ENCODE results near the gene RXRA.

Gene RXRA

DNA sequence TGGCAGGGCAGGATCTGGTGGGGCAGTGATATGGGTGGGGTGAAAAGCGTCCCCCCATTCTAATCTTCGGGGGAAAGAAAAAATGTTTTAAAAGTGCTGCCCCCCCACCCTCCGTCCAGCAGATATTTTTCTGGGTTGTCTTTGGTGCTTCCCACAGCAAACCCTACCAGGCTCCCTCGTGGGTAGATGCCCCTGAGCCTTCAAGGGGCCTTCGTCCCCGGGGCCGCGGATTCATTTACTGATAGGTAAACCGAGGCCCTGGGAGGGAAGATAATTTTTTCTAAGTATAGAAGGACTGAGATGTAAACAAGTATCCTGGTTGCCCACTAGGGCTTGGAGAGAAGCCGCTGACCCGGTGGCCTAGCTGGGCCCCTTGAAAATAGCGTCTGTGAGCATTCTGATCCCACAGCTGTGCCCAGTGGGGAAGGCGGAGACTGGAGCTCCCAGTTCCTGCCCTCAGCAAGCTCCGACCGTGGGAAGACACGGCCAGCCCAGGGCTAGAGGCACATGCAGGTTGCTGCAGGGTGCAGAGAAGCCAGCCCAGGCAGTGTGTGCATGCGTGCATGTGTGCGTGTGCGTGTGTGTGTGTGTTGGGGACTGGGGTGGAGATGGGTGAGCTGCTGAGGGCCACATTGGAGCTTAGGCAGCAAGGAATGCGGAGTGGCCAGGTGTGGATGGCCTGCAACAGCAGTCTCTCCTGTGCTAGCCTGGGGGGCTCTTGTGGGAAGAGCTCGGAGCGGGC lies 6.0 kb upstream of the RXRA start:
- no peaks in the 10 kb centered on the region for H3K79me1 ChIP-seq (replicated peaks; ENCODE audit: low read length, poor library complexity, severe bottlenecking)
- H2BK15ac ChIP-seq (ENCODE audit: low read depth, poor library complexity, severe bottlenecking): no peak overlapping the region
- peak overlapping the region in 1 of 2 experiments; percentile 15 for H2BK12ac ChIP-seq (ENCODE audit: low read length in 2 of 2)
- peak overlapping the region in 1 of 2 experiments; percentile 91 for H3K14ac ChIP-seq (ENCODE audit: low read length in 2 of 2)
- H3K9me3 ChIP-seq (ENCODE audit: control insufficient read depth, low read length): no peaks in the 10 kb centered on the region
- no peak overlapping the region for H3K4me2 ChIP-seq (ENCODE audit: low read length, poor library complexity, severe bottlenecking)
- no peak overlapping the region for H3K27ac ChIP-seq (ENCODE audit: low read length, poor library complexity, severe bottlenecking)
- H4K8ac ChIP-seq (ENCODE audit: low read length): no peak overlapping the region
- H3K4me3 ChIP-seq (ENCODE audit: insufficient read depth in 1 of 2, low read depth in 1 of 2, low read length in 2 of 2): no peak overlapping the region
- H3K23ac ChIP-seq (ENCODE audit: low read length in 2 of 2): peak overlapping the region in 1 of 2 experiments; percentile 0
- H4K91ac ChIP-seq (ENCODE audit: low read length): peak overlapping the region; percentile 27
- no peak for DNase-seq
- peak overlapping the region in 1 of 2 experiments; percentile 52 for H3K18ac ChIP-seq (ENCODE audit: low read depth in 1 of 2, low read length in 2 of 2)
- 77% methylated on average over 22 of the region's 22 CpGs for WGBS
- H2BK120ac ChIP-seq (ENCODE audit: low read depth, low read length): peak overlapping the region; percentile 27
- H3K27me3 ChIP-seq (ENCODE audit: control insufficient read depth in 1 of 2, insufficient read depth in 1 of 2, low read length in 2 of 2): no peaks in the 10 kb centered on the region
- peaks cover 41% of the 10 kb centered on the region for H3K4me1 ChIP-seq (ENCODE audit: control insufficient read depth, insufficient read depth, low read depth, low read length)
- H3K4ac ChIP-seq (ENCODE audit: low read depth in 1 of 2, low read length in 2 of 2): peak overlapping the region in 1 of 2 experiments; percentile 7
- no peak overlapping the region for H2BK5ac ChIP-seq (ENCODE audit: low read depth, low read length, poor library complexity, severe bottlenecking)
- no peaks in the 10 kb centered on the region for H3K36me3 ChIP-seq (ENCODE audit: control insufficient read depth in 1 of 2, insufficient read depth in 2 of 2, low read depth in 1 of 2, low read length in 2 of 2)
- no peak overlapping the region for H2AFZ ChIP-seq (ENCODE audit: low read depth, low read length)
- H2AK5ac ChIP-seq (ENCODE audit: low read length, severe bottlenecking): no peak overlapping the region
- no peak overlapping the region for H3K9ac ChIP-seq (ENCODE audit: low read length)

DNA sequence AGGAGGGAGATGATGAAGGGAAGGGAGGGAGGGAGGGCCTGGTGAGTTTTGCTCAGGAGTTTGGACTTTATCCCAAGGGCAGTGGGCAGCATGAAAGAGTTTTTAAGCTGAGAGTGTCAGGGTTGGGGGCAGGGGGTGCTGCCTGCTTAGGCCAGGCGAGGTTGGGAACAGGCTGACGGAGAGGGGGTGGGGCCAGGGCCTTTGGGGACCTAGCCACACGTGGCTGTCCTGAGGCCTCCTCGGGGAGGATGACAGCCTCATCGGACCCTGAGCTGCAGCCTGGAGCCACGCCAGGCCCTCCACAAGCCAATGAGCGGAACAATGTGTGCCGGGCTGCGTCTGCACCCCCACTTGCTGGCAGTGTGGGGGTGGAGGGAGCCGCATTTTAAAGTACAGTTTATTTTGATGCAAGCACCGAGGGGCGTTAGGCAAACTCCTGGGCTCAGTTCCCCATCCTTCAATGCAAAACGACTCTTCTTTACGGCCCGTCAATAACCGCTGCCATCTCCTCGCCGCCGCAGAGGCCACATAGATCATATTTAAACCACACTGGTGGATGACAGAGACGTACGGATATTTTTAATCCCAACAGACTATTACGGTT lies 5.3 kb upstream of the RXRA start:
- no peak overlapping the region for H2AK5ac ChIP-seq (ENCODE audit: low read length, severe bottlenecking)
- H3K79me1 ChIP-seq (replicated peaks; ENCODE audit: low read length, poor library complexity, severe bottlenecking): no peaks in the 10 kb centered on the region
- H3K27ac ChIP-seq (ENCODE audit: low read length, poor library complexity, severe bottlenecking): no peak overlapping the region
- H3K14ac ChIP-seq (ENCODE audit: low read length in 2 of 2): no peak overlapping the region
- H3K4me2 ChIP-seq (ENCODE audit: low read length, poor library complexity, severe bottlenecking): no peak overlapping the region
- no peak overlapping the region for H2AFZ ChIP-seq (ENCODE audit: low read depth, low read length)
- H4K91ac ChIP-seq (ENCODE audit: low read length): peak overlapping the region; percentile 54
- no peaks in the 10 kb centered on the region for H3K9me3 ChIP-seq (ENCODE audit: control insufficient read depth, low read length)
- H3K23ac ChIP-seq (ENCODE audit: low read length in 2 of 2): no peak overlapping the region
- H2BK15ac ChIP-seq (ENCODE audit: low read depth, poor library complexity, severe bottlenecking): no peak overlapping the region
- H3K4ac ChIP-seq (ENCODE audit: low read depth in 1 of 2, low read length in 2 of 2): no peak overlapping the region
- 72% methylated on average over 22 of the region's 22 CpGs for WGBS
- H4K8ac ChIP-seq (ENCODE audit: low read length): peak overlapping the region; percentile 66
- H2BK12ac ChIP-seq (ENCODE audit: low read length in 2 of 2): peak overlapping the region in 1 of 2 experiments; percentile 11
- H3K36me3 ChIP-seq (ENCODE audit: control insufficient read depth in 1 of 2, insufficient read depth in 2 of 2, low read depth in 1 of 2, low read length in 2 of 2): no peaks in the 10 kb centered on the region
- peaks cover 41% of the 10 kb centered on the region for H3K4me1 ChIP-seq (ENCODE audit: control insufficient read depth, insufficient read depth, low read depth, low read length)
- H2BK120ac ChIP-seq (ENCODE audit: low read depth, low read length): no peak overlapping the region
- H3K27me3 ChIP-seq (ENCODE audit: control insufficient read depth in 1 of 2, insufficient read depth in 1 of 2, low read length in 2 of 2): no peaks in the 10 kb centered on the region
- H3K18ac ChIP-seq (ENCODE audit: low read depth in 1 of 2, low read length in 2 of 2): peak overlapping the region in 1 of 2 experiments; percentile 14
- no peak overlapping the region for H3K4me3 ChIP-seq (ENCODE audit: insufficient read depth in 1 of 2, low read depth in 1 of 2, low read length in 2 of 2)
- no peak for DNase-seq
- H3K9ac ChIP-seq (ENCODE audit: low read length): no peak overlapping the region
- H2BK5ac ChIP-seq (ENCODE audit: low read depth, low read length, poor library complexity, severe bottlenecking): no peak overlapping the region

GRCh38 chr9:134321531-134321930 lies 4.7 kb upstream of the RXRA start:
- Histone ChIP-seq H2BK120ac (ENCODE audit: low read depth, low read length) (no peak overlapping the region), H4K8ac (ENCODE audit: low read length) (no peak overlapping the region), H4K91ac (ENCODE audit: low read length) (no peak overlapping the region), H3K79me1 (replicated peaks; ENCODE audit: low read length, poor library complexity, severe bottlenecking) (no peaks in the 10 kb centered on the region), H2BK5ac (ENCODE audit: low read depth, low read length, poor library complexity, severe bottlenecking) (no peak overlapping the region), H3K4me2 (ENCODE audit: low read length, poor library complexity, severe bottlenecking) (no peak overlapping the region), H3K27ac (ENCODE audit: low read length, poor library complexity, severe bottlenecking) (no peak overlapping the region), H2BK12ac (ENCODE audit: low read length in 2 of 2) (no peak overlapping the region), H3K9me3 (ENCODE audit: control insufficient read depth, low read length) (no peaks in the 10 kb centered on the region), H3K9ac (ENCODE audit: low read length) (no peak overlapping the region), H2AK5ac (ENCODE audit: low read length, severe bottlenecking) (no peak overlapping the region), H3K27me3 (ENCODE audit: control insufficient read depth in 1 of 2, insufficient read depth in 1 of 2, low read length in 2 of 2) (no peaks in the 10 kb centered on the region), H3K23ac (ENCODE audit: low read length in 2 of 2) (no peak overlapping the region), H3K4me3 (ENCODE audit: insufficient read depth in 1 of 2, low read depth in 1 of 2, low read length in 2 of 2) (no peak overlapping the region), H3K36me3 (ENCODE audit: control insufficient read depth in 1 of 2, insufficient read depth in 2 of 2, low read depth in 1 of 2, low read length in 2 of 2) (no peaks in the 10 kb centered on the region), H3K4me1 (ENCODE audit: control insufficient read depth, insufficient read depth, low read depth, low read length) (peaks cover 40% of the 10 kb centered on the region), H3K14ac (ENCODE audit: low read length in 2 of 2) (no peak overlapping the region), H2BK15ac (ENCODE audit: low read depth, poor library complexity, severe bottlenecking) (no peak overlapping the region), H3K18ac (ENCODE audit: low read depth in 1 of 2, low read length in 2 of 2) (no peak overlapping the region), H3K4ac (ENCODE audit: low read depth in 1 of 2, low read length in 2 of 2) (no peak overlapping the region), H2AFZ (ENCODE audit: low read depth, low read length) (no peak overlapping the region)
- DNase-seq: no peak
- 86% methylated on average over 6 of the region's 10 CpGs for WGBS

- H3K27me3 ChIP-seq (ENCODE audit: control insufficient read depth in 1 of 2, insufficient read depth in 1 of 2, low read length in 2 of 2): no peaks in the 10 kb centered on the region
- H2BK5ac ChIP-seq (ENCODE audit: low read depth, low read length, poor library complexity, severe bottlenecking): no peak overlapping the region
- H2AFZ ChIP-seq (ENCODE audit: low read depth, low read length): no peak overlapping the region
- no peak overlapping the region for H2BK12ac ChIP-seq (ENCODE audit: low read length in 2 of 2)
- no peak overlapping the region for H2BK120ac ChIP-seq (ENCODE audit: low read depth, low read length)
- no peaks in the 10 kb centered on the region for H3K36me3 ChIP-seq (ENCODE audit: control insufficient read depth in 1 of 2, insufficient read depth in 2 of 2, low read depth in 1 of 2, low read length in 2 of 2)
- peak overlapping the region in 1 of 2 experiments; percentile 9 for H3K4ac ChIP-seq (ENCODE audit: low read depth in 1 of 2, low read length in 2 of 2)
- H3K14ac ChIP-seq (ENCODE audit: low read length in 2 of 2): peak overlapping the region in 1 of 2 experiments; percentile 79
- H3K23ac ChIP-seq (ENCODE audit: low read length in 2 of 2): no peak overlapping the region
- no peaks in the 10 kb centered on the region for H3K9me3 ChIP-seq (ENCODE audit: control insufficient read depth, low read length)
- no peak overlapping the region for H3K4me3 ChIP-seq (ENCODE audit: insufficient read depth in 1 of 2, low read depth in 1 of 2, low read length in 2 of 2)
- no peak overlapping the region for H2AK5ac ChIP-seq (ENCODE audit: low read length, severe bottlenecking)
- peaks cover 40% of the 10 kb centered on the region for H3K4me1 ChIP-seq (ENCODE audit: control insufficient read depth, insufficient read depth, low read depth, low read length)
- DNase-seq: no peak
- H4K91ac ChIP-seq (ENCODE audit: low read length): no peak overlapping the region
- 95% methylated on average over 19 of the region's 19 CpGs for WGBS
- H4K8ac ChIP-seq (ENCODE audit: low read length): no peak overlapping the region
- H3K79me1 ChIP-seq (replicated peaks; ENCODE audit: low read length, poor library complexity, severe bottlenecking): no peaks in the 10 kb centered on the region
- H3K18ac ChIP-seq (ENCODE audit: low read depth in 1 of 2, low read length in 2 of 2): peak overlapping the region in 1 of 2 experiments; percentile 55
- no peak overlapping the region for H3K4me2 ChIP-seq (ENCODE audit: low read length, poor library complexity, severe bottlenecking)
- H3K27ac ChIP-seq (ENCODE audit: low read length, poor library complexity, severe bottlenecking): no peak overlapping the region
- peak overlapping the region; percentile 86 for H2BK15ac ChIP-seq (ENCODE audit: low read depth, poor library complexity, severe bottlenecking)
- H3K9ac ChIP-seq (ENCODE audit: low read length): no peak overlapping the region
These were observed 4.1 kb upstream of the RXRA start for GRCh38 chr9:134321946-134322741.

All from mesenchymal stem cell (in vitro differentiated cells and primary cell).